Astrocyte (in vitro differentiated cells and primary cell): ENCODE data around the gene BSND. TPM values are rescaled to one million over a fixed set of nuclear protein-coding genes. Genes with fewer than 3 reads are reported as not detected.
"Not testable (repeated sequence)": the region's sequence is repeated elsewhere in the genome, so short reads cannot be mapped to it uniquely, and the experiment has no call there.

Experiments used
- DNase-seq: peaks from one replicate; pipeline ENCODE4 v3.0.0-alpha.2; 2010; ENCODE audit warnings: low read depth
- FAIRE-seq: peaks from 2 replicates; lab custom pipeline; 2011; peaks lifted over from hg19 to GRCh38; lab: Jason Lieb, UNC
- H2AFZ ChIP-seq: 2 replicates; pipeline ENCODE4 v1.6.0; 2012; ENCODE audit warnings: low read depth, low read length, inconsistent platforms
- H3K27ac ChIP-seq: 2 replicates; pipeline ENCODE4 v1.5.1; 2011; ENCODE audit warnings: low read depth, low read length, inconsistent platforms
- H3K27me3 ChIP-seq: 2 replicates; pipeline ENCODE4 v1.6.0; 2011; ENCODE audit warnings: low read length, inconsistent platforms; ENCODE audit not compliant: insufficient read depth
- H3K36me3 ChIP-seq: 2 replicates; pipeline ENCODE4 v1.5.1; 2011; ENCODE audit warnings: low read length, inconsistent platforms; ENCODE audit not compliant: insufficient read depth
- H3K4me1 ChIP-seq: 2 replicates; pipeline ENCODE4 v1.5.1; 2011; ENCODE audit warnings: low read length, inconsistent platforms; ENCODE audit not compliant: insufficient read depth
- H3K4me2 ChIP-seq: 2 replicates; pipeline ENCODE4 v1.6.0; 2012; ENCODE audit warnings: low read length, inconsistent platforms
- H3K4me3 ChIP-seq: 2 replicates; pipeline ENCODE4 v1.5.1; 2011; ENCODE audit warnings: low read depth, mild to moderate bottlenecking, low read length, inconsistent platforms; ENCODE audit not compliant: insufficient read depth
- H3K79me2 ChIP-seq: 2 replicates; pipeline ENCODE4 v1.6.0; 2012; ENCODE audit warnings: mild to moderate bottlenecking, low read length, inconsistent platforms; ENCODE audit not compliant: insufficient read depth
- H3K9ac ChIP-seq: 2 replicates; pipeline ENCODE4 v1.6.0; 2012; ENCODE audit warnings: mild to moderate bottlenecking, low read length, inconsistent platforms
- H3K9me3 ChIP-seq: 2 replicates; pipeline ENCODE4 v1.5.1; 2012; ENCODE audit warnings: low read depth, mild to moderate bottlenecking, low read length, inconsistent platforms; ENCODE audit not compliant: insufficient read depth
- H4K20me1 ChIP-seq: 2 replicates; pipeline ENCODE4 v1.6.0; 2012; ENCODE audit warnings: low read length, inconsistent platforms; ENCODE audit not compliant: insufficient read depth
- H3K27ac Mint-ChIP-seq: one replicate; pipeline ENCODE4 v1.8.0; 2021; ENCODE audit warnings: mild to moderate bottlenecking, mixed read lengths; ENCODE audit not compliant: unreplicated experiment
- H3K27me3 Mint-ChIP-seq: one replicate; pipeline ENCODE4 v1.8.0; 2021; ENCODE audit warnings: low read depth, mixed read lengths; ENCODE audit not compliant: unreplicated experiment
- H3K36me3 Mint-ChIP-seq: one replicate; pipeline ENCODE4 v1.8.0; 2021; ENCODE audit warnings: low read depth, mixed read lengths; ENCODE audit not compliant: unreplicated experiment
- H3K4me1 Mint-ChIP-seq: one replicate; pipeline ENCODE4 v1.8.0; 2021; ENCODE audit warnings: low read depth, mixed read lengths; ENCODE audit not compliant: unreplicated experiment
- H3K4me3 Mint-ChIP-seq: one replicate; pipeline ENCODE4 v1.8.0; 2021; ENCODE audit warnings: mild to moderate bottlenecking, moderate library complexity, mixed read lengths; ENCODE audit not compliant: unreplicated experiment
- H3K9me3 Mint-ChIP-seq: one replicate; pipeline ENCODE4 v1.8.0; 2021; ENCODE audit warnings: mild to moderate bottlenecking, mixed read lengths; ENCODE audit not compliant: unreplicated experiment
- EZH2 ChIP-seq: IDR thresholded peaks from 2 replicates; pipeline ENCODE4 v1.6.1; 2012; ENCODE audit warnings: mild to moderate bottlenecking, low read length, inconsistent platforms; ENCODE audit not compliant: insufficient read depth
- total RNA-seq: library from RNA; stranded (reverse); gene quantifications from 2 replicates; pipeline ENCODE4 v1.2.1, GENCODE V29; 2021
- TF ChIP-seq, protein P1 (sequence below): IDR thresholded peaks from 2 replicates; pipeline ENCODE4 v1.5.1; 2011; ENCODE audit warnings: low read depth, mild to moderate bottlenecking, inconsistent platforms, low read length, moderate library complexity; ENCODE audit not compliant: insufficient read depth

The BSND gene
- total RNA-seq, 1 donor from 2014 or later, result not detected

DNA sequence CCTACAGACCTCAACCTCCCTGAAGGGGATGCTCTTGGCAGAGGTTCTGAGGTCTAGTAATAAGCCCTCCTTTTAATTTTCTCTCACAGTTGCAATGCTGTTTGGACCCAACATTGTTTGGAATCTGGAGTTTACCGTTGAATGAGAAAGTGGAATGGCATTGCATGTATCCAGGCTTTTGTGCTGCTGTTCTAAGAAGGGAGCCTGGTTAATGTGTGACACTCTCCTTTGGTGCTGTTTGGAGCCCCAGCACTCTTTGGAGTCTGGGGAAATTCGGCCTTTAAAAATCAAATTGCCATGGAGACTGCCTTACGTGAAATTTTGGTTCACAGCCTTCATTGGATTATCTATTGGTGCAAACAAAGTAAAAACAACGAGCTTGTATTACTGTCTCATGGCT, 42.0 kb upstream of the BSND start:
- FAIRE-seq, result no peak
- peaks cover 7% of the 10 kb centered on the region for H3K9me3 Mint-ChIP-seq
- no peaks in the 10 kb centered on the region for H3K27me3 ChIP-seq

DNA sequence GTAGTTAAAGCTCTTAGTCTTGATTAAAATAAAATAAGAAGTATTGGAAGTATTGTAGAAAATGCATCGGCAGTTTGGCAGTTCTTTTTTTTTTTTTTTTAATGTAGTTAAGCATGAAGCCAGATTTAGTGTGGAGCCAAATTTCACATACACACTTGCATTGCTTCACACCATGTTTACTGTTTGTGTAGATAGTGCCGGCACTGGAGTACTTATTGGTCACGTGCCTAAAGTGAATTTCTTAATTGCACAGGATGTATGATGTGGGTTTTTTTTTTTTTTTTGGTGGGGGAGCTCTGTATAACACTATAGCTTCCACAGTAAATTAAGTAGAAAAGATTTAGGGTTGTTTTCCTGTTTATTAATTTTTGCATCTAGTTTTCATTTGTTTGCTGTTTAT, 39.5 kb upstream of the BSND start:
- H3K9me3 ChIP-seq, result peaks cover 9% of the 10 kb centered on the region
- no peaks in the 10 kb centered on the region for H3K27me3 ChIP-seq
- peaks cover 12% of the 10 kb centered on the region for H3K4me1 Mint-ChIP-seq
- no peaks in the 10 kb centered on the region for H3K36me3 ChIP-seq
- peaks cover 7% of the 10 kb centered on the region for H3K9me3 Mint-ChIP-seq
- no peaks in the 10 kb centered on the region for H3K79me2 ChIP-seq
- H3K27me3 Mint-ChIP-seq, result no peaks in the 10 kb centered on the region
- H3K4me3 Mint-ChIP-seq, result no peak overlapping the region
- peaks cover 12% of the 10 kb centered on the region for H3K4me1 ChIP-seq
- no peak for DNase-seq
- no peaks in the 10 kb centered on the region for H4K20me1 ChIP-seq
- no peak for FAIRE-seq
- no peak overlapping the region for H3K27ac Mint-ChIP-seq
- no peak overlapping the region for H3K4me3 ChIP-seq
- H3K4me2 ChIP-seq, result no peak overlapping the region
- H3K27ac ChIP-seq, result no peak overlapping the region
- H2AFZ ChIP-seq, result no peak overlapping the region
- no peak for TF ChIP-seq EZH2
- TF ChIP-seq, protein P1, sequence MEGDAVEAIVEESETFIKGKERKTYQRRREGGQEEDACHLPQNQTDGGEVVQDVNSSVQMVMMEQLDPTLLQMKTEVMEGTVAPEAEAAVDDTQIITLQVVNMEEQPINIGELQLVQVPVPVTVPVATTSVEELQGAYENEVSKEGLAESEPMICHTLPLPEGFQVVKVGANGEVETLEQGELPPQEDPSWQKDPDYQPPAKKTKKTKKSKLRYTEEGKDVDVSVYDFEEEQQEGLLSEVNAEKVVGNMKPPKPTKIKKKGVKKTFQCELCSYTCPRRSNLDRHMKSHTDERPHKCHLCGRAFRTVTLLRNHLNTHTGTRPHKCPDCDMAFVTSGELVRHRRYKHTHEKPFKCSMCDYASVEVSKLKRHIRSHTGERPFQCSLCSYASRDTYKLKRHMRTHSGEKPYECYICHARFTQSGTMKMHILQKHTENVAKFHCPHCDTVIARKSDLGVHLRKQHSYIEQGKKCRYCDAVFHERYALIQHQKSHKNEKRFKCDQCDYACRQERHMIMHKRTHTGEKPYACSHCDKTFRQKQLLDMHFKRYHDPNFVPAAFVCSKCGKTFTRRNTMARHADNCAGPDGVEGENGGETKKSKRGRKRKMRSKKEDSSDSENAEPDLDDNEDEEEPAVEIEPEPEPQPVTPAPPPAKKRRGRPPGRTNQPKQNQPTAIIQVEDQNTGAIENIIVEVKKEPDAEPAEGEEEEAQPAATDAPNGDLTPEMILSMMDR, result no peak
- no peaks in the 10 kb centered on the region for H3K36me3 Mint-ChIP-seq
- no peak overlapping the region for H3K9ac ChIP-seq

More for the DNA sequence above, 42.0 kb upstream of the BSND start:
- TF ChIP-seq, protein P1, result no peak
- TF ChIP-seq EZH2, result no peak
- no peak for DNase-seq
- Mint-ChIP-seq H3K4me3 (no peak overlapping the region), H3K36me3 (no peaks in the 10 kb centered on the region), H3K27me3 (no peaks in the 10 kb centered on the region), H3K27ac (no peak overlapping the region), H3K4me1 (peaks cover 14% of the 10 kb centered on the region)
- no peak overlapping the region for H3K4me2 ChIP-seq
- H4K20me1 ChIP-seq, result no peaks in the 10 kb centered on the region
- no peak overlapping the region for H3K9ac ChIP-seq
- H3K79me2 ChIP-seq, result no peaks in the 10 kb centered on the region
- H3K4me3 ChIP-seq, result no peak overlapping the region
- no peaks in the 10 kb centered on the region for H3K36me3 ChIP-seq
- peaks cover 9% of the 10 kb centered on the region for H3K9me3 ChIP-seq
- no peak overlapping the region for H3K27ac ChIP-seq
- no peak overlapping the region for H2AFZ ChIP-seq
- peaks cover 9% of the 10 kb centered on the region for H3K4me1 ChIP-seq

DNA sequence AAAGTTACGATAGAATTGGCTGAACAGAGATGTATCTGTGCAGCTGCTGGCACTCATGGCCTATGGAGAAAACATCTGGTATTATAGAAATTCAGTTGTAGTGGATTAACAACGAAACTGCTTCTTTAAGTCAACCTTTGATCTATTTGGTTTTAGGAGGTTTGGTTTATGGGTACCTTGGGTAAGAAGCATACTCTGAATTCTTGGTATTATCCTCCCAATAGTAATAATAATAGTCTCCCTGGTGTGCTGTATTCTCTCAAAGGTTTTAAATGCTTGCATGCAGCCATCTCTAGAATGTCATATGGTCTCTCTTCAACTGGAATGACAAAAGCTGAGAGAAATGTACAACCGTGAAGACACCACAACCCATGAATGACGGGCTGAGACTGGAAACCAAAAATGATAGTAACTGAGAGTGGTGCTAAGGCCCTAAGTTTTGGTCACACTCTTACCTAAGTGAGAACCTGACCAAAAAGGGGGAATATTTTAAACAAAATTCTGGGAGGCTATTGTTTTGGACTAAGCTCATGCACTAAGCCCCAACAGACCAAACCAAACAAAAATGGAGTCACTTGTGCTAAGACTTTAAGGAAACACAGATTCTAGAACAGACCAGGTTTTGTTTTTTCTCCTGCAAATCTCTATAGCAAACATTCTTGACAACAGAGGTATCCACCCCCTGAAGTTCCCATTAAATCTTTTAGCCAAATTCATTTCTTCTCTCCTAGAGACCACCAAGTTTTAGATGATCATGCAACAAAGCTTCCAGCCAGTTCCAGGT, 35.9 kb upstream of the BSND start:
- H2AFZ ChIP-seq, result no peak overlapping the region
- DNase-seq (no peak), FAIRE-seq (no peak)
- H3K4me1 Mint-ChIP-seq, result peaks cover 9% of the 10 kb centered on the region
- no peak overlapping the region for H3K4me2 ChIP-seq
- TF ChIP-seq, protein P1, result no peak
- no peak for TF ChIP-seq EZH2
- no peak overlapping the region for H3K4me3 ChIP-seq
- H3K4me3 Mint-ChIP-seq, result no peak overlapping the region
- peaks cover 2% of the 10 kb centered on the region for H3K9me3 ChIP-seq
- no peaks in the 10 kb centered on the region for H3K36me3 Mint-ChIP-seq
- no peak overlapping the region for H3K9ac ChIP-seq
- no peaks in the 10 kb centered on the region for H3K27me3 ChIP-seq
- H3K36me3 ChIP-seq, result no peaks in the 10 kb centered on the region
- H3K27ac Mint-ChIP-seq, result no peak overlapping the region
- H3K9me3 Mint-ChIP-seq, result peaks cover 2% of the 10 kb centered on the region
- H3K27ac ChIP-seq, result no peak overlapping the region
- no peaks in the 10 kb centered on the region for H4K20me1 ChIP-seq
- H3K27me3 Mint-ChIP-seq, result peaks cover 3% of the 10 kb centered on the region
- H3K79me2 ChIP-seq, result no peaks in the 10 kb centered on the region
- H3K4me1 ChIP-seq, result peaks cover 7% of the 10 kb centered on the region

DNA sequence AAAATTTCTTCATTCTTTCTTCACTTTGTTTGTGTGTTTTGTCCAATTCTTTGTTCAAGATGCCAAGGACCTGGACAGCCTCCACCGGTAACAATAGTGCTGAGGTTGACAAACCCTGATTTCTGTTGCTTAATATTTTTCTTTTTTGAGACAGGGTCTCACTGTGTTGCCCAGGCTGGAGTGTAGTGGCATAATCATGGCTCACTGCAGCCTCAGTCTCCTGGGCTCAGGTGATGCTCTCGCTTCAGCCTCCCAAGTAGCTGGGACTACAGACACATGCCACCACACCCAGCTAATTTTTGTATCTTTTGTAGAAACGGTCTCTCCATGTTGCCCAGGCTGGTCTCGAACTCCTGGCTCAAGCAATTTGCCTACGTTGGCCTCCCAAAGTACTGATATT, 34.9 kb upstream of the BSND start:
- not testable (repeated sequence) for H4K20me1 ChIP-seq, H3K9ac ChIP-seq, H3K4me3 Mint-ChIP-seq, FAIRE-seq, H3K4me1 ChIP-seq, H3K27ac Mint-ChIP-seq, H3K4me3 ChIP-seq, H3K27ac ChIP-seq, H3K79me2 ChIP-seq, H3K9me3 ChIP-seq, H3K4me2 ChIP-seq, H3K36me3 Mint-ChIP-seq, H3K27me3 ChIP-seq, H2AFZ ChIP-seq, H3K27me3 Mint-ChIP-seq, H3K9me3 Mint-ChIP-seq, H3K36me3 ChIP-seq, DNase-seq
- peaks cover 11% of the 10 kb centered on the region for H3K4me1 Mint-ChIP-seq
